Panc1 (cell line): ENCODE measurements around the gene MDM1. TPM values are rescaled to one million over a fixed set of nuclear protein-coding genes. Genes with fewer than 3 reads are reported as not detected.

Source experiments
- total RNA-seq: library from RNA; stranded (reverse); gene quantifications from one replicate; pipeline ENCODE4 v1.2.1, GENCODE V29; 2021; ENCODE audit not compliant: unreplicated experiment

Gene MDM1
- total RNA-seq, 1 experiment from 2014 or later, result 17.8 TPM

Other genes starting within 250 kb of the MDM1 start
- gene IFNG, start 172.6 kb downstream of the MDM1 start, total RNA-seq, result 0.33 TPM
- not detected for gene IL26, start 106.6 kb downstream of the MDM1 start, total RNA-seq
- not detected for gene IL22, start 78.8 kb downstream of the MDM1 start, total RNA-seq